Type B pancreatic cell (in vitro differentiated cells): ENCODE data around the gene USP7. TPM values are rescaled to one million over a fixed set of nuclear protein-coding genes. Genes with fewer than 3 reads are reported as not detected.

Experiments used
- DNase-seq: peaks from one replicate; pipeline ENCODE4 v3.0.0; 2021; ENCODE audit warnings: mixed read lengths; ENCODE audit not compliant: unreplicated experiment; ENCODE audit errors: extremely low spot score
- H3K27ac Mint-ChIP-seq: 2 replicates; pipeline ENCODE4 v1.8.0; 2021; ENCODE audit warnings: mild to moderate bottlenecking, mixed read lengths
- H3K27me3 Mint-ChIP-seq: 2 replicates; pipeline ENCODE4 v1.8.0; 2021; ENCODE audit warnings: mixed read lengths
- H3K36me3 Mint-ChIP-seq: 2 replicates; pipeline ENCODE4 v1.8.0; 2021; ENCODE audit warnings: mixed read lengths
- H3K4me1 Mint-ChIP-seq: one replicate; pipeline ENCODE4 v1.8.0; 2021; ENCODE audit warnings: mixed read lengths; ENCODE audit not compliant: unreplicated experiment
- H3K4me3 Mint-ChIP-seq: 2 replicates; pipeline ENCODE4 v1.8.0; 2021; ENCODE audit warnings: mild to moderate bottlenecking, mixed read lengths
- H3K9me3 Mint-ChIP-seq: 2 replicates; pipeline ENCODE4 v1.8.0; 2021; ENCODE audit warnings: mixed read lengths
- CTCF ChIP-seq: fragments of 200-600 bp; sonication (generic); conservative IDR thresholded peaks from 2 replicates; pipeline ENCODE4 v1.5.0; 2021; ENCODE audit warnings: antibody characterized with exemption, mild to moderate bottlenecking
- total RNA-seq: library from RNA; stranded (reverse); gene quantifications from 2 replicates; pipeline ENCODE4 v1.2.1, GENCODE V29; 2021; ENCODE audit warnings: low replicate concordance

The USP7 gene
- total RNA-seq, 1 donor from 2014 or later = 118 TPM

DNA sequence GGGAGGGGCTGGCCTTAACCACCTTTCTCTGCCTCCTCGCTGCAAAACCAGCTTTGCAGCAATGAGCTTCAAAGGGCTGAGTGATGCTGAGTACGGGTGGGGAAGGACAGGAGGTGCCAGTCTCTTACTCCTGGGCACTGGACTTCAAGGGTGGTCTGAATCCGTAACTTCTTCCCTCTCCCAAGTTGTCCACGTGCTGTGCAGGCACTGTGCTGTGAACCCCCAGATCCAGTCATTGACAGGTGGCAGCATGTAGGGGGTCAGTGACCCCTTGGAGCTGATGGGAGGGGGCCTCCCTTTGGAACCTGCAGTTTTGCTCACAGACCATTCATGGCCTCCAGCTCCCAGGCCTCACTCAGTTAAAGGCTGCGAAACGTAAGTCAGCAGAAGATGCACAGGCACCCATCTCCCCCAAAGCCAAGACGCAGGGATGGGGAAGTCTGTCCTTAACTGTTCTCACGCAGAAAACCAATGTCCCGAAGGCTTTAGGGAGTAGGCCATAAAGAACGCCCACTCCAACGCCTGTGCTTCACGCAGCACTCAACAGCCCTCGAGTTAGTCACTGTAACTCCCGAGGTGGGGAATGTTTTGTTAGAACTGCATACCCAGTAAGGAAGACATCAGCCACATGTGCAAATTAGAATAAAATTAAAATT lies 73.7 kb downstream of the USP7 start:
- Mint-ChIP-seq H3K27me3 (no peaks in the 10 kb centered on the region), H3K9me3 (no peaks in the 10 kb centered on the region), H3K36me3 (peaks cover 20% of the 10 kb centered on the region), H3K4me3 (no peak overlapping the region), H3K27ac (no peak overlapping the region), H3K4me1 (peaks cover 23% of the 10 kb centered on the region)
- no peak for TF ChIP-seq CTCF
- no peak for DNase-seq

- Mint-ChIP-seq H3K9me3 (no peaks in the 10 kb centered on the region), H3K4me1 (peaks cover 23% of the 10 kb centered on the region), H3K27me3 (no peaks in the 10 kb centered on the region), H3K27ac (no peak overlapping the region), H3K36me3 (peaks cover 15% of the 10 kb centered on the region), H3K4me3 (no peak overlapping the region)
- no peak for TF ChIP-seq CTCF
- DNase-seq = no peak
These were observed 74.5 kb downstream of the USP7 start for GRCh38 chr16:8888951-8889892.

DNA sequence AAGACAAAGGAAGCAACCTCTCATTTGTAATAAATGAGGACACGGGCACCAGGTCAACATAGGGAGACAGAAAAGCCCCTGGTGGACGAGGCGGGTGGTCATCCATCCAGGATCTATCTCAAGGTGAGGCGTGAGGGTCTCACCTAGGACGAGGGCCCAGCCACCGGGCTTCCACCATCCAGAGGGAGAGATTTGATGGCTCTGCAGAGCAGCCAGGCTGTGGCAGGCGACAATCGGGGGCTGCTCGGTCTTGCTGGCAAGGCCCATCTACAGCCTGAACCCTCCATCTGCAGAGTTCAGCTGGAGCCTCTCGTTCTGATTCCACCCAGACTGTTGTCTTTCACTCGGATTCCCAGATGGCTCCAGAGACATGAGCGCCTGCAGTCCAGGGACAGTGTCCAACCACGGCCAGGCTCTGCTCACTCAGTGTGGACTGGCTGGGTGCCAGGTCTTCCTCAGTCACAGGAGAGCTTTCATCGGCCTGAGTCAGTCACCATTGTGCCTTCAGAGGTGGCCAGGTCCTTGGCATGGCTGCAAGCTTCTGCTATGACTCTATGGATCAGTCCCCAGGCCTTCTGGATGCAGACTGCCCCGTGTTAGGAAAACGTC lies 75.7 kb downstream of the USP7 start:
- peak; percentile 16 for TF ChIP-seq CTCF
- peaks cover 11% of the 10 kb centered on the region for H3K36me3 Mint-ChIP-seq
- H3K27me3 Mint-ChIP-seq = no peaks in the 10 kb centered on the region
- DNase-seq = no peak
- H3K9me3 Mint-ChIP-seq = no peaks in the 10 kb centered on the region
- no peak overlapping the region for H3K4me3 Mint-ChIP-seq
- H3K27ac Mint-ChIP-seq = no peak overlapping the region
- peaks cover 20% of the 10 kb centered on the region for H3K4me1 Mint-ChIP-seq

- peaks cover 11% of the 10 kb centered on the region for H3K36me3 Mint-ChIP-seq
- TF ChIP-seq CTCF = no peak
- no peak overlapping the region for H3K4me3 Mint-ChIP-seq
- H3K9me3 Mint-ChIP-seq = no peaks in the 10 kb centered on the region
- H3K27me3 Mint-ChIP-seq = no peaks in the 10 kb centered on the region
- no peak for DNase-seq
- H3K4me1 Mint-ChIP-seq = peaks cover 16% of the 10 kb centered on the region
- no peak overlapping the region for H3K27ac Mint-ChIP-seq
These were observed 76.3 kb downstream of the USP7 start for GRCh38 chr16:8887431-8887765.

DNA sequence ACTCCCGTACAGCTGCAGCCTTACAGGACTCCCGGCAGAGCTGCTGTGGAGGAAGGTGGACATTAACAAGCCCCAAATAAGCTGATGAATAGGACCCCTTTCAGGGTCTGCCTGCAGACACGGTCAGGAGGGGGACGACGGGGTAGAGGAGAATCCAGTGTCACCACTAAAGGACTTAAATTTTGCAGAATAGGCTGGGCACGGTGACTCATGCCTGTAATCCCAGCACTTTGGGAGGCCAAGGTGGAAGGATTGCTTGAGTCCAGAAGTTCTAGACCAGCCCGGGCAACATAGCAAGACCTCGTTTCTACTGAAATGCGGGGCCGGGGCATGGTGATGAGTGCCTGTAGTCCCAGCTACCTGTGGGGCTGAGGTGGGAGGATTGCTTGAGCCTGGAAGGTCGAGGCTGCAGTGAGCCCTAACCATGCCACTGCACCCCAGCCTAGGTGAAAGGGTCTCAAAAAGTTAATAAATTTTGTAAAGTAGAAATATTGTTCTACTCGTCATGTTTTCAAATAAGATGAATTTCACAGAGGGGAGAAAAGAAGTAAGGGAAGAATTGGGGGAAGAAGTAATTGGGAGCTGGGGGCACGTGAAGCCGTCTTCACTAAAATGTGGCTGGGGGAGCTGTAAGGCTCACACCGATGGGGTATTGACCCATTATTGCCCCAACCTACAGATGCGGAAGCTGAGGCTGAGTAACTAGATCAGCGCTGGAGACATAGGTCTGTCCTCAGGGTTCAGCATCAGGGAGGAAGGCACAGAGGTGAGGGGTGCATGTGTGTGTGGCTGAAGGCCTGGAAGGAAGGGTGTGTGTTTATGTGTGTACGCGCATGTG lies 76.9 kb downstream of the USP7 start:
- Mint-ChIP-seq H3K27ac (peak overlapping the region; percentile 89), H3K27me3 (no peaks in the 10 kb centered on the region), H3K36me3 (peaks cover 11% of the 10 kb centered on the region), H3K4me1 (peaks cover 16% of the 10 kb centered on the region), H3K9me3 (no peaks in the 10 kb centered on the region), H3K4me3 (no peak overlapping the region)
- TF ChIP-seq CTCF = no peak
- DNase-seq = no peak
